ENCODE results near the gene CEACAM1. TPM values are rescaled to one million over a fixed set of nuclear protein-coding genes. Genes with fewer than 3 reads are reported as not detected.
"Not testable (repeated sequence)": the region's sequence is repeated elsewhere in the genome, so short reads cannot be mapped to it uniquely, and the experiment has no call there.

The CEACAM1 gene
- total RNA-seq, 1 donor from 2014 or later: 36.9 TPM

- no peak for DNase-seq (ENCODE audit: low read depth in 2 of 2)
Measured at GRCh38 chr19:42512743-42513304, 15.5 kb downstream of the CEACAM1 start.

- DNase-seq (ENCODE audit: low read depth in 2 of 2): no peak
Measured at GRCh38 chr19:42512130-42512636, 16.1 kb downstream of the CEACAM1 start.

- no peak for DNase-seq (ENCODE audit: low read depth in 2 of 2)
Measured at GRCh38 chr19:42511340-42511739, 16.9 kb downstream of the CEACAM1 start.

GRCh38 chr19:42508892-42509444 is 19.3 kb downstream of the CEACAM1 start:
- no peak for DNase-seq (ENCODE audit: low read depth in 2 of 2)

GRCh38 chr19:42505066-42505465 is 23.2 kb downstream of the CEACAM1 start:
- DNase-seq (ENCODE audit: low read depth in 2 of 2): no peak

- DNase-seq (ENCODE audit: low read depth in 2 of 2): no peak
Measured at GRCh38 chr19:42501733-42502132, 26.5 kb downstream of the CEACAM1 start.

GRCh38 chr19:42501243-42501642 is 27.0 kb downstream of the CEACAM1 start:
- not testable (repeated sequence) for DNase-seq (ENCODE audit: low read depth in 2 of 2)

GRCh38 chr19:42498169-42498757 is 30.0 kb downstream of the CEACAM1 start:
- peak in 1 of 2 donors; percentile 43 for DNase-seq (ENCODE audit: low read depth in 2 of 2)

- no peak for DNase-seq (ENCODE audit: low read depth in 2 of 2)
Measured at GRCh38 chr19:42497492-42498168, 30.7 kb downstream of the CEACAM1 start.

- DNase-seq (ENCODE audit: low read depth in 2 of 2): no peak
Measured at GRCh38 chr19:42496460-42497133, 31.7 kb downstream of the CEACAM1 start.

GRCh38 chr19:42495663-42496062 is 32.6 kb downstream of the CEACAM1 start:
- no peak for DNase-seq (ENCODE audit: low read depth in 2 of 2)

- no peak for DNase-seq (ENCODE audit: low read depth in 2 of 2)
Measured at GRCh38 chr19:42494321-42494720, 34.0 kb downstream of the CEACAM1 start.

GRCh38 chr19:42488783-42489521 is 39.3 kb downstream of the CEACAM1 start:
- DNase-seq (ENCODE audit: low read depth in 2 of 2): no peak

GRCh38 chr19:42487798-42488178 is 40.5 kb downstream of the CEACAM1 start:
- no peak for DNase-seq (ENCODE audit: low read depth in 2 of 2)

- no peak for DNase-seq (ENCODE audit: low read depth in 2 of 2)
Measured at GRCh38 chr19:42487032-42487797, 41.1 kb downstream of the CEACAM1 start.

GRCh38 chr19:42485036-42485435 is 43.2 kb downstream of the CEACAM1 start:
- not testable (repeated sequence) for DNase-seq (ENCODE audit: low read depth in 2 of 2)

GRCh38 chr19:42480335-42481095 is 47.8 kb downstream of the CEACAM1 start:
- DNase-seq (ENCODE audit: low read depth in 2 of 2): peak; percentile 45 to 70

GRCh38 chr19:42479736-42480135 is 48.5 kb downstream of the CEACAM1 start:
- DNase-seq (ENCODE audit: low read depth in 2 of 2): no peak

- DNase-seq (ENCODE audit: low read depth in 2 of 2): no peak
Measured at GRCh38 chr19:42478765-42479311, 49.4 kb downstream of the CEACAM1 start.

Measured in lung microvascular endothelial cell (primary cell).